PC-9 (cell line): ENCODE measurements around the gene OR11H6. TPM values are rescaled to one million over a fixed set of nuclear protein-coding genes. Genes with fewer than 3 reads are reported as not detected.
"Not testable (repeated sequence)": the region's sequence is repeated elsewhere in the genome, so short reads cannot be mapped to it uniquely, and the experiment has no call there.

Source experiments
- Bru-seq: library from RNA; stranded (reverse); fragments of 400-500 nt; gene quantifications from one replicate; lab custom pipeline; 2021; lab: Mats Ljungman, UMichigan
- BruChase-seq, 2 experiments: library from RNA; stranded (reverse); fragments of 400-500 nt; gene quantifications; one replicate each; lab custom pipeline; 2021; lab: Mats Ljungman, UMichigan
- BruUV-seq: library from RNA; stranded (reverse); fragments of 400-500 nt; replicated peaks from 2 replicates; lab custom pipeline; 2021; lab: Mats Ljungman, UMichigan
- CTCF ChIA-PET: fragments of 300-600 bp; sonication (Branson Sonifier 250); formaldehyde crosslinking; loops from one replicate; lab custom pipeline; 2022; ENCODE audit warnings: antibody characterized with exemption; lab: Charles Lee
- POLR2A ChIA-PET: fragments of 300-600 bp; sonication (Branson Sonifier 250); formaldehyde crosslinking; loops from one replicate; lab custom pipeline; 2022; ENCODE audit warnings: antibody characterized with exemption; ENCODE audit not compliant: unreplicated experiment; lab: Charles Lee
- DNase-seq, 2 experiments: peaks; one replicate each; pipeline versions ENCODE4 v3.0.0 to v3.0.0-alpha.2; 2015 to 2022; ENCODE audit warnings: mixed read lengths in 1 of 2
- H2AFZ ChIP-seq: fragments of 200-600 bp; sonication (generic); 2 replicates; pipeline ENCODE4 v1.8.1; 2017; ENCODE audit warnings: antibody characterized with exemption
- H3F3A ChIP-seq: fragments of 200-600 bp; sonication (generic); 2 replicates; pipeline ENCODE4 v1.8.1; 2017; ENCODE audit warnings: antibody characterized with exemption, mild to moderate bottlenecking, low read depth; ENCODE audit not compliant: insufficient read depth
- H3K27ac ChIP-seq: fragments of 200-600 bp; sonication (generic); 2 replicates; pipeline ENCODE4 v1.6.1; 2016; ENCODE audit warnings: mixed run types
- H3K27me3 ChIP-seq: fragments of 200-600 bp; sonication (generic); 2 replicates; pipeline ENCODE4 v1.6.1; 2016; ENCODE audit warnings: low read depth, mixed run types; ENCODE audit not compliant: insufficient read depth
- H3K36me3 ChIP-seq: fragments of 200-600 bp; sonication (generic); 2 replicates; pipeline ENCODE4 v1.6.1; 2016; ENCODE audit warnings: low read depth, mixed run types
- H3K4me1 ChIP-seq: fragments of 200-600 bp; sonication (generic); replicated peaks from 2 replicates; pipeline ENCODE4 v1.6.1; 2016; ENCODE audit warnings: mixed run types; ENCODE audit not compliant: insufficient read depth
- H3K4me2 ChIP-seq: fragments of 200-600 bp; sonication (generic); 2 replicates; pipeline ENCODE4 v1.6.1; 2017; ENCODE audit warnings: mixed run types
- H3K4me3 ChIP-seq: fragments of 200-600 bp; sonication (generic); 2 replicates; pipeline ENCODE4 v1.6.1; 2016; ENCODE audit warnings: mixed run types
- H3K79me2 ChIP-seq: fragments of 200-600 bp; sonication (generic); 2 replicates; pipeline ENCODE4 v1.6.1; 2017; ENCODE audit warnings: low read depth, mixed run types
- H3K9me2 ChIP-seq: fragments of 200-600 bp; sonication (generic); 2 replicates; pipeline ENCODE4 v1.8.1; 2017; ENCODE audit warnings: mild to moderate bottlenecking; ENCODE audit not compliant: insufficient read depth
- H3K9me3 ChIP-seq: fragments of 200-600 bp; sonication (generic); 2 replicates; pipeline ENCODE4 v1.8.1; 2016; ENCODE audit warnings: low read depth; ENCODE audit not compliant: insufficient read depth
- H4K20me1 ChIP-seq: fragments of 200-600 bp; sonication (generic); 2 replicates; pipeline ENCODE4 v1.8.1; 2017; ENCODE audit not compliant: insufficient read depth
- EZH2 ChIP-seq: fragments of 200-600 bp; sonication (generic); IDR thresholded peaks from 2 replicates; pipeline ENCODE4 v1.8.0; 2017; ENCODE audit warnings: antibody characterized with exemption, low read depth
- intact Hi-C: fragments of 100-400 bp; cut with micrococcal nuclease; formaldehyde crosslinking; loops from one replicate; pipeline ENCODE4 v1.10.0; 2022; ENCODE audit not compliant: unreplicated experiment
- long read RNA-seq: library from polyadenylated mRNA; stranded (forward); transcript quantifications from one replicate; pipeline ENCODE4 v2.0.0, GENCODE V29; 2022
- total RNA-seq: library from RNA; stranded (reverse); gene quantifications from 2 replicates; pipeline ENCODE4 v1.2.3, GENCODE V29; 2021
- TF ChIP-seq, protein P1 (sequence below): fragments of 200-600 bp; sonication (generic); conservative IDR thresholded peaks from 2 replicates; pipeline ENCODE4 v1.6.1; 2017; ENCODE audit warnings: mixed run types, antibody characterized with exemption, mild to moderate bottlenecking, moderate library complexity

Gene OR11H6
- not detected in 2 replicates for total RNA-seq
- Bru-seq, nascent RNA, result not detected
- BruChase-seq, experiment 1, labeled RNA remaining after a 2-hour chase, result not detected
- not detected for BruChase-seq, experiment 2, labeled RNA remaining after a 6-hour chase
- long read RNA-seq, result 0 reads

GRCh38 chr14:20223410-20223809, at the start of gene OR11H6:
Gene OR11H6 (plus strand): TSS chr14:20223710. CDS start chr14:20223710, 0 bp downstream.
- ChIA-PET CTCF (no interaction called here), POLR2A (no interaction called here)
- Histone ChIP-seq H3K36me3 (no peaks in the 10 kb centered on the region), H3K27ac (no peak within 1 kb of the TSS), H3K79me2 (no peaks in the 10 kb centered on the region), H3F3A (no peaks in the 10 kb centered on the region), H2AFZ (no peak within 1 kb of the TSS), H4K20me1 (no peaks in the 10 kb centered on the region), H3K9me2 (no peaks in the 10 kb centered on the region), H3K4me3 (no peak within 1 kb of the TSS), H3K4me2 (no peak within 1 kb of the TSS), H3K4me1 (no peaks in the 10 kb centered on the region), H3K9me3 (no peaks in the 10 kb centered on the region), H3K27me3 (no peaks in the 10 kb centered on the region)
- TF ChIP-seq, protein P1, sequence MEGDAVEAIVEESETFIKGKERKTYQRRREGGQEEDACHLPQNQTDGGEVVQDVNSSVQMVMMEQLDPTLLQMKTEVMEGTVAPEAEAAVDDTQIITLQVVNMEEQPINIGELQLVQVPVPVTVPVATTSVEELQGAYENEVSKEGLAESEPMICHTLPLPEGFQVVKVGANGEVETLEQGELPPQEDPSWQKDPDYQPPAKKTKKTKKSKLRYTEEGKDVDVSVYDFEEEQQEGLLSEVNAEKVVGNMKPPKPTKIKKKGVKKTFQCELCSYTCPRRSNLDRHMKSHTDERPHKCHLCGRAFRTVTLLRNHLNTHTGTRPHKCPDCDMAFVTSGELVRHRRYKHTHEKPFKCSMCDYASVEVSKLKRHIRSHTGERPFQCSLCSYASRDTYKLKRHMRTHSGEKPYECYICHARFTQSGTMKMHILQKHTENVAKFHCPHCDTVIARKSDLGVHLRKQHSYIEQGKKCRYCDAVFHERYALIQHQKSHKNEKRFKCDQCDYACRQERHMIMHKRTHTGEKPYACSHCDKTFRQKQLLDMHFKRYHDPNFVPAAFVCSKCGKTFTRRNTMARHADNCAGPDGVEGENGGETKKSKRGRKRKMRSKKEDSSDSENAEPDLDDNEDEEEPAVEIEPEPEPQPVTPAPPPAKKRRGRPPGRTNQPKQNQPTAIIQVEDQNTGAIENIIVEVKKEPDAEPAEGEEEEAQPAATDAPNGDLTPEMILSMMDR, result no peak
- TF ChIP-seq EZH2, result no peak
- no peak for DNase-seq
- no TSS peak for BruUV-seq
- intact Hi-C loops, result no loop called here

DNA sequence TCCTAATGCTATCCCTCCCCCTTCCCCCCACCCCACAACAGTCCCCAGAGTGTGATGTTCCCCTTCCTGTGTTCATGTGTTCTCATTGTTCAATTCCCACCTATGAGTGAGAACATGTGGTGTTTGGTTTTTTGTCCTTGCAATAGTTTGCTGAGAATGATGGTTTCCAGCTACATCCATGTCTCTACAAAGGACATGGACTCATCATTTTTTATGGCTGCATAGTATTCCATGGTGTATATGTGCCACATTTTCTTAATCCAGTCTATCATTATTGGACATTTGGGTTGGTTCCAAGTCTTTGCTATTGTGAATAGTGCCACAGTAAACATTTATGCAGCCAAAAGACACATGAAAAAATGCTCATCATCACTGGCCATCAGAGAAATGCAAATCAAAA, 49.3 kb upstream of the OR11H6 start:
- H3K4me3 ChIP-seq, H3K27me3 ChIP-seq, POLR2A ChIA-PET, H3K9me3 ChIP-seq, H3K79me2 ChIP-seq, H2AFZ ChIP-seq, H3K9me2 ChIP-seq, H3F3A ChIP-seq, H3K27ac ChIP-seq, DNase-seq, H4K20me1 ChIP-seq, BruUV-seq, H3K36me3 ChIP-seq, intact Hi-C loops, CTCF ChIA-PET, H3K4me2 ChIP-seq, H3K4me1 ChIP-seq: not testable (repeated sequence)

DNA sequence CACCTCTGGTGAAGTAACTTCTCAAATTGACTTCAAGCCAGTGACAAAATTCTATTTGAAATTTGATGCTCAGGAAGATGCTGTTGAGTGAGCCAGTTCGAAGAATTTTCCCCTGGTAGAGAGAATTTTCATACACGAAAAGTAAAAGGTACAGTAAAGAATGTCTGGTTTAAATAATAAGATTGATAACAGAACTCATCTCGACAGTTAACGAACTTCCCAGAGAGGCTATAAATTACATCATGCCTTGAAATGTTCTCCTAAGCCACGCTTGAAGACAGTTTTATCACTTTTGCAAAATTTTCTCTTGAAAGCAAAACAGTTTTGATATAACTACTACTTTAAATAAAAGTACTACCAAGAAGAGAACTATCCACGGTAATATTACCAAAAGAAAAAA, 47.2 kb upstream of the OR11H6 start:
- POLR2A ChIA-PET, result no interaction called here

More for the DNA sequence above, 47.2 kb upstream of the OR11H6 start:
- H3F3A ChIP-seq, result no peaks in the 10 kb centered on the region
- no peaks in the 10 kb centered on the region for H3K9me2 ChIP-seq
- CTCF ChIA-PET, result no interaction called here
- H3K4me3 ChIP-seq, result no peak overlapping the region
- no peaks in the 10 kb centered on the region for H3K9me3 ChIP-seq
- intact Hi-C loops, result no loop called here
- no peak overlapping the region for H3K4me2 ChIP-seq
- no TSS peak for BruUV-seq
- no peak for DNase-seq
- no peaks in the 10 kb centered on the region for H3K27me3 ChIP-seq
- no peaks in the 10 kb centered on the region for H3K4me1 ChIP-seq
- no peaks in the 10 kb centered on the region for H3K36me3 ChIP-seq
- no peak overlapping the region for H3K27ac ChIP-seq
- H2AFZ ChIP-seq, result no peak overlapping the region
- no peak for TF ChIP-seq EZH2
- TF ChIP-seq, protein P1, result no peak
- H4K20me1 ChIP-seq, result no peaks in the 10 kb centered on the region
- H3K79me2 ChIP-seq, result no peaks in the 10 kb centered on the region
